Occipital lobe (tissue), 2 donors: ENCODE results near the gene AP1S1. TPM values are rescaled to one million over a fixed set of nuclear protein-coding genes. Genes with fewer than 3 reads are reported as not detected.
"Not testable (repeated sequence)": the region's sequence is repeated elsewhere in the genome, so short reads cannot be mapped to it uniquely, and the experiment has no call there.

ENCODE experiments used
- DNase-seq: peaks from one replicate; lab custom pipeline; 2025; lab: John Stamatoyannopoulos, UW
- total RNA-seq: library from RNA; depleted of rRNA; stranded (reverse); fragments of >200 nt; gene quantifications from one replicate; pipeline ENCODE4 v1.2.3, GENCODE V29; 2014

Gene AP1S1
- 93.4 TPM for total RNA-seq

DNA sequence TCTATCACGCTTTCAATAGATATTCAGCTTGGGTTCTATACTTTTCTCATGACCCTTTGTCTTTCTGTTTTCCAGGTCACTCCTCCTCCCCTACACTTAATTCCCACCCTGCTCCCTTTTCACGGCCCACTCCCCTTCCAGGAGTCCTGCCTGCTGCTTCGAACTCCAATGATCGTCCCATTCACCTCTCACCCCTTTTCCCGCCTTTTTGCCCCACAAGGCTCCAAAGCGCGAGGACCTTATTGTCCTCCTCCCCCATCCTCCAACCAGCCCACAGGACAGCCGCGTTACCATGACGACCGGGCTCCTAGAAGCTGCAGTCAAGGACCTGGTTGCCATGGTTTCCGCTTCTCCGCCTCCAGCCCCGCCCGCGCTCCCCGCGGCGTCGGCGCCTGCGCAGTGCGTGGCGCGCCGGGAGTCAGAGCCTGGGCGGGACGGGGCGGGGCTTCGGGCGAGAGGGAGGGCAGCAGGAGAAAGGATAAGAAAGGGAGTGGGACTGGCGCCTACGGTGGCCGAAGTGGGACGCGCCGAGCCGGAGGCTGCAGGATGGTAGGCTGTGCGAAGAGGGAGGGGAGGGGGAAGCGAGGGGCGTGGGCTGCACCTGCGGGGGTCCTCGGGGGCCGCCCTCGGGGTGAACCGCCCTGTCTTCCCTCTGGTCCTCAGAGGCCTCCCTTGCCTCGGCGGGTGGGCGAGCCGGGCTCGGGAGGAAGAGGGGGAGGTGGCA is at the start of gene AP1S1:
AP1S1 (plus strand) TSS at position 508 of the 724 bp plus-strand sequence; CDS start at position 547, 39 bp downstream.
- peak; percentile 93 for DNase-seq

DNA sequence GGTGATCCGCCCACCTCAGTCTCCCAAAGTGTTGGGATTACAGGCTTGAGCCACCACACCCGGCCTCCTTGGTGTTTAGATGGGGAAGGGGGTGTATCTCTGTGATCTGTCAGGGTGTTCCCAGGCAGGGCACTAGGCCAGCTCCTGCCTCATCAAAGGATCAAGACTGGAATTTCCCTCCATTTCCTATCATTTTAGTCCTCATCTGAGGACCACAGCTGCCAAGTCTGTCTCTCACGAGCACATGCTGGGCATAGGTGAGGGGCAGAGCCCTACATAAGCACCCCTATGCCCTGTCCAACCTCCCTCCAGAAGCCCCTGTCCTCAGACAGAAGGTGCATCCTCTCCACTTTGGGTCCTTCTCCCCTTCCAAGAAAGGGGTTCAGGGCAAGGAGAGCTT is 49.5 kb upstream of the AP1S1 start:
- DNase-seq, result no peak

DNA sequence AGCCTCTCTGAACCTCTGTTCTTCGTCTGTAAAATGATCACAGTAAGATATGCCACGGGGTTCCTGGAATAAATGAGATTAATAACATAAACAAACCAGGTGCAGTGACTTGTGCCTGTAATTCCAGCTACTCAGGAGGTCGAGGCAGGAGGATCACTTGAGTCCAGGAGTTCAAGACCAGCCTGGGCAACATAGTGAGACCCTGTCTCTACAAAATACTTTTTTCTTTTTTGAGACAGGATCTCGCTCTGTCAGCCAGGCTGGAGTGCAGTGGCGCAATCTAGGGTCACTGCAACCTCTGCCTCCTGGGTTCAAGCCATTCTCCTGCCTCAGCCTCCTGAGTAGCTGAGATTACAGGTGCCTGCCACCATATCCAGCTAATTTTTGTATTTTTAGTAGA is 49.0 kb upstream of the AP1S1 start:
- not testable (repeated sequence) for DNase-seq

DNA sequence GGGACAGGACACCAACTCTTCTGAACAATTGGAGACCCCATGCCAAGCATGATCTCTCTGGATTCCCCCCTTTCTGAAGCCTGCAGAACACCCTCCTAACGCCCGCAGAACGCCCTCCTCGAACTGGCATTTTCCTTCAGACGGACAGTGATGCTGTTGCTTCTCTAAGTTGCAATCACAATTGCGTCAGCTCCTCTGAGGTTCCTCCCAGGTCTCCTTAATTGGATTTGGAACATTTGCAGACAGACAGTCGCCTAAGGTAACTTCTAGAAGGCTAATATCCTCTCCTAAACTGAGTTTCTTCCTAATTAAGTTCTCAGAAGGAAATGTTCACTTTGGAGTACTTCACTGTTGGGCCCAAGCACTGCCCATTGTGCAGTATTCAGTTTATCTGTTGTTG is 47.9 kb upstream of the AP1S1 start:
- no peak for DNase-seq

DNA sequence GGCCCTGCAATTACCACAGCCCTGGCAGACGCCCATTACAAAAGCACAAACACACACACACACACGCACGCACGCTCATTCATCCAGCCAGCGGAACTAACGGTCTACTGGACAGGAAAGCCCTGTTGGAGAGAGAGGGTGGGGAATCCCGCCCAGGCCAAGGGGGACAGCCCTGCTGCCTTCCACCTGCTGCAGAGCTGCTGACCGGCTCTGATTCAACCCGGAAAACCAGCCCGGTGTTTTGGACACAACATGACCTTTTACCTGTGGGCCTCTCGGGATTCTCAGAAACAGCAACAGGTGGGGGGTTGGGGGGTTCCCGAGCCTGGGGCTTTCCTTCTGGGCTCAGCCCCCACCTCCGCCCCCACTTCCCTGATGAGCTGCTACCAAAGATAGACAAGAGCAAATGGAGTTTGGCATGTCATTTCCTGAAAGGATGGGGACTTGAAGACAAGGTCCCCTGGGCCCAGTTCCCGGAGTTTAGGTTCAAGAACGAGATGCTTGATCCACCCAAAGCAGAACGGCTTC is 45.9 kb upstream of the AP1S1 start:
- no peak for DNase-seq

DNA sequence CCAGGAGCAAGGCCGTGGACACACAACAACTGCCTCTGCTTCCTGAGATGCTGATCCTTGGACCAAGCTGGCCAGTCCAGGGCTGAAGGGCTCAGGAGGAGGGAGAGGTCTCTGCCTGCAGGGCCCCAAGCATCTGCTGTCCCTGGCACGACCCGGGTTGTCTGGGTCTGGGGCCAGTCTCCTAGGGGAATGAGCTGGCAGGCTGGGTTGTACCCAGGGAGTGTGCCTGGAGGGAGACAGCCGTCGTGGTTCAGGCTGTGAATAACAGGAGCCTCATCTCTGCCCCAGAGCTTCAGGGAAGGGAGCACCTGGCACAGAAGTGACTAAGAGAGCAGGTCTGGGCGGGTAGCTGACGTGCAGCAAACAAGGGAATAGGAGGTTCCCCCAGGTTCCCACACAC is 45.3 kb upstream of the AP1S1 start:
- DNase-seq, result no peak

DNA sequence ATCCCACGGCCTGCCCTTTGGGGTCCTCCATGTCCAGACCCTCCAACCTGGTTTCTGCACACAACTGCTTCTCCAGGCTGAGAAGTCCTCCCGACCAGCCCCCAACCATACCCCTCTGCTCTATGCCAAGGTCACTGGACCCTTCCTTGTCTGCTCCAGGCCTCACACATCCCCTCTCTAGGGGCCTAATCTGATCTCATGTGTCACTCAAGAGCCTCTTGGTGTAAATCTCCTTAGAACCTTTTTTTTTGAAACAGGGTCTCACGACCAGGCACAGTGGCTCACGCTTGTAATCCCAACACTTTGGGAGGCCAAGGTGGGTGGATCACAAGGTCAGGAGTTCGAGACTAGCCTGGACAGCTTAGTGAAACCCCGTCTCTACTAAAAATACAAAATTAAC is 44.9 kb upstream of the AP1S1 start:
- DNase-seq, result no peak

DNA sequence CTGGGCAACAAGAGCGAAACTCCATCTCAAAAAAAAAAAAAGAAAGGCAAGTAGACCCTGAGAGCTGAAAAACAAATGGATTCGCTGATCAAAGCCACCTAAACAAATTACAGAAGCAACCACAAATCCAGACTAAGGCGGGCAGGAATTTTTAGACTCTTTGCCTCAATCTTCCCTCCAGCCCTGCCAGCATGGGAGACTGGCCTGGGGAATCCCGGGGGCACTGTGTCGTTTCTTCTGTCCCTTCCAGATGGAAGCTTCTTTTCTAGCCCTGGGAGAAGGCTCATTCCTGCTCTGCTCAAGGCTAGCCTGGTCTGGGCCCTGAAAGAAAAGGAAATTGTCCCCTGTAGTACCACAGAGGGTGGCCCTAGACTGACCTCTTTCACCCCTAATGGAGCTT is 43.0 kb upstream of the AP1S1 start:
- no peak for DNase-seq

DNA sequence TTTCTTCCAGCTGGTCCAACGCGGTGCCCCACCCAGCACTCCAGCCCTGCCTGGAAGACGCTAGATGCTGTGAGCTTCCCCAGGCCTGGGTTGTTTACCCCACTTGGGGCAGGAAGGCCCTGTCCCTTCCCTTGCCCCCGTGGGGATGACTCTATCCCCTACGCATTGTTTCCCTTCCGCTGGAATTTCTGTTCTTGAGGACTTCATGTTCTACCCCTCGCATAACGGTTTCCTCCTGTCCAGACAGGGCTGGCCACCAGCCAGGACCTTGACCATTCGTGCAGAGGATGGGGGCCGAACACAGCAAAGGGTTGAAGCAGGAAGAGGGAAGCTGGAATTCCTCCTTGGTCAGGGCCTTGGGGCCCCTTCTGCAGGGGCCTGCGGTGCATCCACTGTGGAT is 42.0 kb upstream of the AP1S1 start:
- no peak for DNase-seq

DNA sequence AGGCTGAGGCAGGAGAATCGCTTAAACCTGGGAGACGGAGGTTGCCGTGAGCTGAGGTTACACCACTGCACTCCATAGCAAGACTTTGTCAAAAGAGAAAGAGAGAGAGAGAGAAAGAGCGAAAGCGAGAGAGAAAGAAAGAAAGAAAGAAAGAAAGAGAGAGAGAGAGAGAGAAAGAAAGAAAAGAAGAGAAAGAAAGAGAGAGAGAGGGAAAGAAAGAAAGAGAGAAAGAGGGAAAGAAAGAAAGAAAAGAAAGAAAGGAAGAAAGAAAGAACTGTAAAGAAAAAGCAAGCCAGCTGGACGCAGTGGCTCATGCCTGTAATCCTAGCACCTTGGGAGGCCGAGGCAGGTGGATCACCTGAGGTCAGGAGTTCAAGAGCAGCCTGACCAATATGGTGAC is 41.1 kb upstream of the AP1S1 start:
- not testable (repeated sequence) for DNase-seq

DNA sequence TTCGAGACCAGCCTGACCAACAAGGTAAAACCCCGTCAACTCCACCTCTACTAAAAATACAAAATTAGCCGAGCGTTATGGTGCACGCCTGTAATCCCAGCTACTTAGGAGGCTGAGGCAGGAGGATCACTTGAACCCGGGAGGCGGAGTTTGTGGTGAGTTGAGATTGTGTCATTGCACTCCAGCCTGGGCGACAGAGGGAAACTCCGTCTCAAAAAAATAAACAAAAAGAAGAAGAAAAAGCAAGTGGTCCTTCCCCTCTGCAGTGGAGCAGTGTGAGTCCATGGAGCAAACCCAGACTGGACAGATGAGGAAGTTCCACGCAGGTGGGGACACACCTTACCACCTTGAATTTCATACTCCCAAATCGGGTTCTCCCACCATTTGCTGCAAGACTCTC is 40.4 kb upstream of the AP1S1 start:
- DNase-seq, result no peak

DNA sequence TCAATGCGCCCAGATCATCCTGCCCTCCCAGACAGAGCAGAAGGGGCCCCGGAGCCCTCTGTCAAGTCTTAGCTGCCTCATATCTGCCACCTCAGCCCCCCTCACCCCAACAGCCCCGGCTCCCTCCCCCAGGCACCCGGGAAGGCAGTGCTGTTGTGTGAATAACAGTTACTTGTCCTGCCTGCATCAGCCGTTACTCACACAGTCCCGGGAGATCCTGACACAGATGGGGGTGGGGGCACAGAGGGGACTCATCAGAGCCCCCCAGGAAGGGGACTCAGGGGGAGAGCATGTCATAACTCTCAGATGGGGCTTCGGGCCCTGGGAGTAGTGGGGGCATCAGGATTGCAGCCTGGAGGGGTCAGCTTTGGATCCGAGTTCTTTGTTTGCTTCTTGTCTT is 39.8 kb upstream of the AP1S1 start:
- no peak for DNase-seq

DNA sequence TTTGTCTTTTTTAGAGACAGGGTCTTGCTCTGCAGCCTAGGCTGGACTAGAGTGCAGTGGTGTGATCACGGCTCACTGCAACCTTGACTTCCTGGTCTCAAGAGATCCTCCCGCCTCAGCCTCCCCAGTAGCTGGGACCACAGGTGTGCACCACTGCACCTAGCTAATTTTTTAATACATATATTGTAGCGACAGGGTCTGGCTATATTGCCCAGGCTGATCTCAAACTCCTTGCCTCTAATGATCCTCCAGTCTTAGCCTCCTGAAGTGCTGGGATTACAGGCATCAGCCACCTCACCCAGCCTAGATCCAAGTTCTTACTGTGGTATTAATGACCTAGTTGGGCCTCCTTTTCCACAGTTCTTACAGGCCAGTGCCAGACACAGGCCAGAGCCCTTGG is 39.1 kb upstream of the AP1S1 start:
- DNase-seq, result no peak

DNA sequence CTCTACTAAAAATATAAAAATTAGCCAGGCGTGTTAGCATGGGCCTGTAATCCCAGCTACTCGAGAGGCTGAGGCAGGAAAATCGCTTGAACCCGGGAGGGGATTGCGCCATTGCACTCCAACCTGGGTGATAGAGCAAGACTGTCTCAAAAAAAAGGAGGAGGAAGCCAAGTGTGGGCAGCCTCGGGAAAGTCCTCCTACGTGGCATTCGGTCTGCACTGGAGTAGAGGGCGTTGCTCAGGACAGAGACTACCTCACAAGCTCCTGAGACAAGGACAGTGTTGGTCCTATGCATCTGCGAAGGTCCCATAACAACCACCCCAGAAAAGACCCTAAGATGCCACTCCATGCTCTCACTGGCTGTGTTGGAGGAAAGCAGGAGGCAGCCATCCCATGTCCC is 37.4 kb upstream of the AP1S1 start:
- no peak for DNase-seq

DNA sequence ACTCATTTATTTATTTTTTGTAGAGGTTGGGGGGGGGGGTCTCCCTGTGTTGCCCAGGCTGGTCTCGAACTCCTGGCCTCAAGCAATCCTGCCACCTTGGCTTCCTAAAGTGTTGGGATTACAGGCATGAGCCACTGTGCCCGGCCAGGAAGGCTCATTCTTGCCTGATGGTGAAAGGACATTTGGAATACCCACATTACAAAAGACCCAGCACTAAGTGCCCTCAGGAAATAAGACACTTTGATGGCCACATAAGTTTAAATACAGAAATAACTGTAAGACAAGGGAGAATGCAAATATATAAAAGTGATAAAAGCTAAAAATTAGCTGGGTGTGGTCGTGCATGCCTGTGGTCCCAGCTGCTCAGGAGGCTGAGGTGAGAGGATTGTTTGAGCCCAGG is 35.4 kb upstream of the AP1S1 start:
- no peak for DNase-seq

DNA sequence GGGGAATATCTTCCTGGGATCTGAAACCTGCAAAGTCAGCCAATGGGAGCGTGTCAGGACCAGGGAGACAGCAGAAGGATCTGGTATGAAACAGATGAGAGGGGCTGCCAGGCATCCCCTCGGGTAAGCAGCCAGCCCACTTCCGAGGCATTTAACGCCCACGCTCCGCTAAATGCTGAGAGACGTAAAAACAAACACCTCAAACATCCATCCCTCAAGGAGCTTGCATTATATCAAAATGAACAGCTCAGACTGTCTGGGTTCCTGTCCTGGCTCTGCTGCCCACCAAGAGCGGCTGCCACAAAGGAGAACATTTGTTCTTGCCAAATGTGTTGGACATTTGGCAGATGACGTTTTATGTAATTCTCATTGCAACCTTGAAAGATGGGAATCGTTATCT is 34.4 kb upstream of the AP1S1 start:
- DNase-seq, result no peak

DNA sequence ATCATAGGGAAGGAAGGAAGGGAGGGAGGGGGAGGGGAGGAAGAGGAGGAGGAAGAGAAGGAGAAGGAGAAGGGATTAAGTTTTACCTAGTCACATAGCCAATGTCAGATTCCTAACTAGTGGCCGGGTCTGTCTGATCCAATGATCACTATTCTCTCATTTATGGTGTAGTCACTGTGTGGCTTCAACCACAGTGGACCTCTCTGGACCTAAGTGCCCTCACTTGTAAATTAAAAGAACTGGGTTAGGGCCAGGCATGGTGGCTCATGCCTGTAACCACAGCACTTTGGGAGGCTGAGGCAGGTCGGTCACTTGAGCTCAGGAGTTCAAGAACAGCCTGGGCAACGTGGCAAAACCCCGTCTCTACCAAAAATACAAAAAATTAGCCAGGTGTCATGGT is 34.0 kb upstream of the AP1S1 start:
- DNase-seq, result no peak

DNA sequence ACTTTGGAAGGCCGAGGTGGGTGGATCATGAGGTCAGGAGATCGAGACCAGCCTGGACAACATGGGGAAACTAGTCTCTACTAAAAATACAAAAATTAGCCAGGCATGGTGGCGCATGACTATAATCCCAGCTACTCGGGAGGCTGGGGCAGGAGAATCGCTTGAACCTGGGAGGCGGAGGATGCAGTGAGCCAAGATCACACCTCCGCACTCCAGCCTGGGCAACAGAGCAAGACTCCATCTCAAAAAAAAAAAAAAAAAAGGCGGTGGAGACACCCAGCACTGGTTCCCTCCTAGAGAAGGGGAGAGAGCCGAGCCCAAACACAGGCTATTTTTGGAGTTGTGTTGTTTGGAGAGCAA is 32.7 kb upstream of the AP1S1 start:
- DNase-seq, result not testable (repeated sequence)

DNA sequence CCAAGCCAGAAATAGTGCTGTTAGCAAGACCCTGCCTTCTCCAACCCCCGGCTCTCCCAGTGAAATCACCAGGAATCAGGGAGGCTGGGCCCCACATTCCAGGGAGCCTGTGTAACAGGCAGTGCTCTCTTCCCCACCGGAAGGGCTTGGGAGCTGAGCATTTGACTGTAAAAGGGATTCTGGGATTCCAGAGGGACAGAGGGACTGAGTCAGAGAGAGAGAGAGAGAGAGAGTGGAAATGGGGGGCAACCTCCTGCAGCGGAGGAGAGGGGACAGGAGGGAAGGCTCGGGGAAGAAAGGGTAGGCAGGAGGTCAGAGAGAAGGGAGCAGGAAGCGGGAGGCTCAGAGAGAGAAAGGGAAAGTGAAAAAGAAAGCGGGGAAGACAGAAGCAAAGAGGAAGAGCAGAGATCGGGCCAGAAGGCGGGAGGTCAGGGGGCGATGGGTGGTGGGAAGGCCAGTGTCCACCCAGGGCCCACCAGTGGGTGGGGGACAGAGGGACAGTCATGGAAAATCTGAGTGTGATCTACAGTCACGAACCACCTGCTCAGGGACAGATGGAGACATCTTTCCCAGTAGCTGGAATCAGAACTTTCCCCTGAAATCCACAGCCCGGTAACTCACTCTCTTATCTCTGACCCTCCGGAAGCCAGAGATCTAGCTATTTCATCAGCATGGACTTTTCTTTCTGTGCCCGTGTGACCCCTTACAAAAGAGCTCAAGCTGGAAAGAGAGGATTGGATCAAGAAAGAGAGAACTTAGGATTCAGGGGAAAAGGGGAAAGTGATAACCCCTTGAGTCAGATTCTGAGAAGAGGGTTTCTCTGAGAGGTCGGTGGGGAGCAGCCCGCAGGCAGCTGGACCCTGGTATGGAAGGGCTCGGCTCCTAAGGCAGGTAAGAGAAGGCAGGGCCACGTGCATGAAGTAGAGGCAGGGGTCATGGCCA is 32.0 kb upstream of the AP1S1 start:
- DNase-seq, result peak; percentile 33

DNA sequence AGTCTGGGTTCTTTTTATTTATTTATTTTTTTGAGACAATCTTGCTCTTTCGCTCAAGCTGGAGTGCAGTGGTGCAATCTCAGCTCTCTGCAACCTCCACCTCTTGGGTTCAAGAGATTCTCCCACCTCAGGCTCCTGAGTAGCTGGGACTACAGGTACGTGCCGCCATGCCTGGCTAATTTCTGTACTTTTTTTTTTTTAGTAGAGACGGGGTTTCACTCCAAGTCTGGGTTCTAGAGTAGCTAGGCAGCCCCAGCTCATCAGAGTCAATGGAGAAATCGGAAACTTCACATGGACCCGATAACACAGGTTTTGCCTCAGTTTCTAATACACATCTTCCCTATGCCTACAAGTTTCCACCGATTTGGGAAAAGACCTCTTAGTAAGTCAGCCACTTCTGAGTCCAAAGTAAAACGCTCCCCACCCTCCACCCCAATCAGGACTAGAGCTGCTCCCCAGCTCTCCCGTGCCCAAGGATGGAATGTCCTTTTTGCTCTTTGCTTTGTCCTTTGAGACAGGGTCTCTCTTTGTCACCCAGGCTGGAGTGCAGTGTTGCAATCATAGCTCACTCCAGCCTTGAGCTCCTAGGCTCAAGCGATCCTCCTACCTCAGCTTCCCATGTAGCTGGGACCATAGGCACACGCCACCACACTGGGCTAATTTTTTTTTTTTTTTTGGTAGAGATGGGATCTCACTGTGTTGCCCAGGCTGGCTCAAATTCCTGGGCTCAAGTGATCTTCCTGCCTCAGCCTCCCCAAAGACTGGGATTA is 31.2 kb upstream of the AP1S1 start:
- no peak for DNase-seq

DNA sequence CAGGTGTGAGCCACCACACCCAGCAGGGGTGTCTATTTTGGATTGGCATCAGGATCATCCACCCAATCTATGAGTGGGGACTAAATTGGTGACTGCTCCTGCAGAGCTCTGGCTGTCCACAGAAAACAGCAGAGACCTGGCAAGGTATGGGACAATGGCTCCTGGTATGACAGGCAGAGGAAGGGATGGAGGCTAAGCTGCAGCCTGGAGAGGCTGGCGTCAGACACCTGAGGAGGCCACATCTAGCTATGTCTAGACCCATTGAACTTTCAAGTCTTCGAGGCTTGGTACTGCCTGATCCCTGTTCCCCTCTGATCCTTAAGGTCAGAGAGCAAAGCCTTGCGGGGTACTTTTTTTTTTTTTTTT is 30.6 kb upstream of the AP1S1 start:
- DNase-seq, result no peak
